GM12801 (cell line): ENCODE results near the gene CIC.

ENCODE experiments used
- CTCF ChIP-seq: IDR thresholded peaks from one replicate; pipeline ENCODE4 v1.5.1; 2011; ENCODE audit warnings: control low read depth; ENCODE audit not compliant: insufficient read length; ENCODE audit errors: extremely low read depth

Gene CIC

GRCh38 chr19:42254089-42254849 lies 14.8 kb upstream of the CIC start:
- no peak for TF ChIP-seq CTCF

- no peak for TF ChIP-seq CTCF
Observed at GRCh38 chr19:42254850-42255765, 13.9 kb upstream of the CIC start, which contains the start of gene ERF. ERF (minus strand) TSS chr19:42255128; CDS start chr19:42254999, 129 bp downstream.

- TF ChIP-seq CTCF = no peak
Observed at GRCh38 chr19:42255766-42256745, 13.0 kb upstream of the CIC start.

- TF ChIP-seq CTCF = no peak
Observed at GRCh38 chr19:42261763-42262162, 7.3 kb upstream of the CIC start.

- TF ChIP-seq CTCF = no peak
Observed at GRCh38 chr19:42267644-42268141, 1.4 kb upstream of the CIC start.

GRCh38 chr19:42268142-42268703 lies 829 bp upstream of the CIC start:
- no peak for TF ChIP-seq CTCF
